Brain microvascular endothelial cell (primary cell): ENCODE results near the gene CRTAC1.
"Not testable (repeated sequence)": the region's sequence is repeated elsewhere in the genome, so short reads cannot be mapped to it uniquely, and the experiment has no call there.

Experiments
- DNase-seq: peaks from one replicate; pipeline ENCODE4 v3.0.0-alpha.2; 2020
- H3K27ac ChIP-seq: fragments of 250-450 bp; sonication (Bioruptor Pico); 2 replicates; pipeline ENCODE4 v1.5.1; 2020; ENCODE audit warnings: mild to moderate bottlenecking, moderate library complexity
- H3K27me3 ChIP-seq: fragments of 250-450 bp; sonication (Bioruptor Pico); replicated peaks from 2 replicates; pipeline ENCODE4 v1.5.1; 2020; ENCODE audit warnings: mild to moderate bottlenecking
- H3K36me3 ChIP-seq: fragments of 250-450 bp; sonication (Bioruptor Pico); replicated peaks from 2 replicates; pipeline ENCODE4 v1.5.1; 2020; ENCODE audit warnings: mild to moderate bottlenecking
- H3K4me3 ChIP-seq: 2 replicates; pipeline ENCODE4 v1.5.1; 2011; ENCODE audit warnings: low read depth, mild to moderate bottlenecking, control low read depth, low read length, moderate library complexity
- in situ Hi-C: cut with HindIII; loops from 2 replicates; pipeline ENCODE4 v1.10.0; 2017; ENCODE audit warnings: low sequenced_read_pairs, low pct_ligation_motif_present
- TF ChIP-seq, protein P1 (sequence below): IDR thresholded peaks from 2 replicates; pipeline ENCODE4 v1.5.1; 2011; ENCODE audit warnings: low read depth, mild to moderate bottlenecking, moderate library complexity, low read length, control low read depth, inconsistent platforms; ENCODE audit errors: missing control alignments

CRTAC1 gene

DNA sequence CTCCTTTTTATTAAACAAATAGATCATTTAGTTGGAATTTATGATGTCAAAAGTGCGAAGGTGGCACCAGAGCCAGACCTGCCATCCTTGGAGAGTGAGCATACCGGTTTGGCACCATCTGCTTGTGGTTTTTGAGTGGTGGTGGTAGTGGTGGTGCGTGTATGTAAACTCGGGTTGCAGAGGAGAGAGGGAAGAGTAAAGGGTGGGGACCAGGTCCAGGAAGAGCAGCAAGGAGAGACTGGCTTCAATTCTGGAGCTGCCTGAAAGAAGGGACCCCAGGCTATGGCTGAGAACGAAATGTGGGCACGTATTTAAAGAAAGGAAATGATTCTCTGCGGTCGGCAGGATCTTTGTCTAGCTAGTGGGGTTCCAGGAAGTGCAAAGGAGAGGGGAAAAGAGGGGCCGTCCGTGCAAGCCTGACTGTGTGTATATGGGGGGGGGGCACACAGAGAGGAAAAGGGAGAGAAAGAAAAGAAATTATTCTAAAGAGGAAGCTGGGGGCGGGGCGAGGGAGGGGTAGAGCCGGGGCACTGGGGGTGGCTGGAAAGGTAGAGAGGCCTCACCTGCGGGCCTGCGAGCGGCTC, 181.2 kb downstream of the CRTAC1 start:
- no peaks in the 10 kb centered on the region for H3K36me3 ChIP-seq
- H3K27ac ChIP-seq: no peak overlapping the region
- DNase-seq: no peak
- TF ChIP-seq, protein P1, sequence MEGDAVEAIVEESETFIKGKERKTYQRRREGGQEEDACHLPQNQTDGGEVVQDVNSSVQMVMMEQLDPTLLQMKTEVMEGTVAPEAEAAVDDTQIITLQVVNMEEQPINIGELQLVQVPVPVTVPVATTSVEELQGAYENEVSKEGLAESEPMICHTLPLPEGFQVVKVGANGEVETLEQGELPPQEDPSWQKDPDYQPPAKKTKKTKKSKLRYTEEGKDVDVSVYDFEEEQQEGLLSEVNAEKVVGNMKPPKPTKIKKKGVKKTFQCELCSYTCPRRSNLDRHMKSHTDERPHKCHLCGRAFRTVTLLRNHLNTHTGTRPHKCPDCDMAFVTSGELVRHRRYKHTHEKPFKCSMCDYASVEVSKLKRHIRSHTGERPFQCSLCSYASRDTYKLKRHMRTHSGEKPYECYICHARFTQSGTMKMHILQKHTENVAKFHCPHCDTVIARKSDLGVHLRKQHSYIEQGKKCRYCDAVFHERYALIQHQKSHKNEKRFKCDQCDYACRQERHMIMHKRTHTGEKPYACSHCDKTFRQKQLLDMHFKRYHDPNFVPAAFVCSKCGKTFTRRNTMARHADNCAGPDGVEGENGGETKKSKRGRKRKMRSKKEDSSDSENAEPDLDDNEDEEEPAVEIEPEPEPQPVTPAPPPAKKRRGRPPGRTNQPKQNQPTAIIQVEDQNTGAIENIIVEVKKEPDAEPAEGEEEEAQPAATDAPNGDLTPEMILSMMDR: no peak
- in situ Hi-C loops: no loop called here
- peaks cover 20% of the 10 kb centered on the region for H3K27me3 ChIP-seq
- peak overlapping the region; percentile 43 for H3K4me3 ChIP-seq

DNA sequence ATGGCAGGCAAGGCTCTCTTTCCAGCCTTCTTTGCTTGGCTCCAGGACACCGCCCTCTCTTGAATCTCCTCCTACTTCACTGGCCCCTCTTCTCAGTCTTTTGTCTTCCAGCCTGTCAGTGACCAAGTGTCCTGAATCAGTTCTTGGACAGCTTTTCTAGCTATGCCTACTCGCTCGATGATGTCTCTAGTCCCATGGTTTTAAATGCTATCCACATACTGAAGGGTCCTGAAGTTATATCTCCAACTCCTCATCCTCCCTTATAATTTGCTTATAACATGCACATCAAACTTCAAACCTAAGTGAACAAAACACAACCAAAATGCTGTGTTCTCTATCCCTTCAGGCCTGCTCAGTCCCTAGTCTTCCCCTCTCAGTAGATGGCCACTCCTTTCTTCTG, 185.7 kb downstream of the CRTAC1 start:
- H3K36me3 ChIP-seq: no peaks in the 10 kb centered on the region
- peaks cover 2% of the 10 kb centered on the region for H3K27me3 ChIP-seq
- no peak overlapping the region for H3K27ac ChIP-seq
- TF ChIP-seq, protein P1: no peak
- no peak for DNase-seq
- in situ Hi-C loops: no loop called here
- no peak overlapping the region for H3K4me3 ChIP-seq

DNA sequence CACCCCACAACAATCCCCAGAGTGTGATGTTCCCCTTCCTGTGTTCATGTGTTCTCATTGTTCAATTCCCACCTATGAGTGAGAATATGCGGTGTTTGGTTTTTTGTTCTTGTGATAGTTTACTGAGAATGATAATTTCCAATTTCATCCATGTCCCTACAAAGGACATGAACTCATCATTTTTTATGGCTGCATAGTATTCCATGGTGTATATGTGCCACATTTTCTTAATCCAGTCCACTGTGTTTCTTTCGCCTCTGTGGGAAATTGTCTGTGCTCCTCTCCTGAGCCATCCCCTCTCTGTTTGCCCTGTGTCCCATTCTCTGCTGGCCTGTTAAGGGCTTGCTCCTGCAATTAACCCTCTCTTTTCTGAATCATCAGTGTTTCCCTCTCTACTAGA, 186.4 kb downstream of the CRTAC1 start:
- H3K27me3 ChIP-seq, H3K4me3 ChIP-seq, in situ Hi-C loops, DNase-seq, H3K36me3 ChIP-seq, H3K27ac ChIP-seq: not testable (repeated sequence)

DNA sequence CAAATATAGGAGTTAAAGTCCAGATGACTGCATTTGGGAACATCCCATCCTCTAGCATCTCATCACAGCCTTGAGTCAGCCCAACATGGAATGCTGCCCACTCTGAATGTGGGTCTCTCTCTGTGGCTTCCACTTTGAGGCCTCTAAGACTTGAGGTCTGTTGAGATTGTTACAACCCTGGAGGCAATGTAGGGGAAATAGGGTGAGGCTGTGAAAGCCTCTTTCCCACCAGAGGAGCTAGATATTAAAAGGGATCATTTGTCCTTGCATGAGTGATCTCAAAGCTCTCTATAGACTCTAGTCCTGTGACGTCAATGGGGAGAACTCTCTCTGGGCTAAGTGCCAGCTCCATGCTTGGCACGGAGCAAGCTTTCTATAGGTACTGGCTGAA, 187.1 kb downstream of the CRTAC1 start:
- Histone ChIP-seq H3K4me3 (no peak overlapping the region), H3K27ac (no peak overlapping the region), H3K36me3 (no peaks in the 10 kb centered on the region), H3K27me3 (peaks cover 2% of the 10 kb centered on the region)
- TF ChIP-seq, protein P1: no peak
- DNase-seq: no peak
- in situ Hi-C loops: no loop called here

DNA sequence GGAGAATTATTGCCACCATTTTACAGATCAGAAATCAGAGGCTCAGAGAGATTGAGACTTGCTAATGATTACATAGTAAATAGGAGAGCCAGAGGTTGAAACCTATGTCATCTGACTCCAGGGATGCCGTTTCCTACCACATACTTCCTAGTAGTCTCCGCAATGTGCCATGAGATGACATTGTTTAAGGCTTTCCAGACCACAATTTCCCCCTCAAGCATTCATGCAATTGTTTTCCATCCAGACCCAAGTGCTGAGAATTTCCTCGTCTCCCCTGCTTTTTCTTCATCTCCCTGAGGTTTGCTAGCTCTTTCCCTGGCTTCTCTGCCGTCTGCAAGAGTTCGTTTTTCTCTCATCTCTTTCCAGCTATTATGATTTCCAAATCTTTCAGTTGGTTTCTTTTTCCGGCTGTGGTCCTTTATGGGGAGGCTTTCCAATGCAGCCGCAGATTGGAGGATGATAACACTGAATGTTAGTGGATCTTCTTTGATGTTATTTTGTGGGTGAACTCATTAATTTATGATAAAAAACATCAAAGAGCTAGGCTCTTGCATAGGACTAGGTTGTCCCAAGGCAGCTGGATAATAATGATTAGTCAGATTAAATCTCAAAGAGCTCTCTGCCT, 187.7 kb downstream of the CRTAC1 start:
- Histone ChIP-seq H3K27me3 (peaks cover 2% of the 10 kb centered on the region), H3K27ac (no peak overlapping the region), H3K36me3 (no peaks in the 10 kb centered on the region), H3K4me3 (no peak overlapping the region)
- TF ChIP-seq, protein P1: no peak
- in situ Hi-C loops: no loop called here
- no peak for DNase-seq

DNA sequence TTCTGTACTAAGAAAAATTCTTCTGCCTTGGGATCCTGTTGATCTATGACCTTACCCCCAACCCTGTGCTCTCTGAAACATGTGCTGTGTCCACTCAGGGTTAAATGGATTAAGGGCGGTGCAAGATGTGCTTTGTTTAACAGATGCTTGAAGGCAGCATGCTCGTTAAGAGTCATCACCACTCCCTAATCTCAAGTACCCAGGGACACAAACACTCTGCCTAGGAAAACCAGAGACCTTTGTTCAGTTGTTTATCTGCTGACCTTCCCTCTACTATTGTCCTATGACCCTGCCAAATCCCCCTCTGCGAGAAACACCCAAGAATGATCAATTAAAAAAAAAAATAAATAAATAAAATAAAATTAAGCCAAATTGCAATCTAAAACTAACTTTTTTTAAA, 188.3 kb downstream of the CRTAC1 start:
- H3K4me3 ChIP-seq, in situ Hi-C loops, H3K27ac ChIP-seq, H3K36me3 ChIP-seq, H3K27me3 ChIP-seq, DNase-seq: not testable (repeated sequence)

DNA sequence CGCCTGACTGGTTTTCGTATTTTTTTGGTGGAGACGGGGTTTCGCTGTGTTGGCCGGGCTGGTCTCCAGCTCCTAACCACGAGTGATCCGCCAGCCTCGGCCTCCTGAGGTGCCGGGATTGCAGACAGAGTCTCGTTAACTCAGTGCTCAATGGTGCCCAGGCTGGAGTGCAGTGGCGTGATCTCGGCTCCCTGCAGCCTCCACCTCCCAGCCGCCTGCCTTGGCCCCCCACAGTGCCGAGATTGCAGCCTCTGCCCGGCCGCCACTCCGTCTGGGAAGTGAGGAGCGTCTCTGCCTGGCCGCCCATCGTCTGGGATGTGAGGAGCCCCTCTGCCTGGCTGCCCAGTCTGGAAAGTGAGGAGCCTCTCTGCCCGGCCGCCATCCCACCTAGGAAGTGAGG, 189.3 kb downstream of the CRTAC1 start:
- H3K36me3 ChIP-seq, H3K4me3 ChIP-seq, H3K27me3 ChIP-seq, DNase-seq, H3K27ac ChIP-seq, in situ Hi-C loops: not testable (repeated sequence)
